Transverse colon (tissue), 3 donors: ENCODE data around the gene KCNJ1.

ENCODE experiments used
- CTCF ChIP-seq, 5 experiments: fragments of 200-600 bp in 3 of 5; fragments of 450-650 bp in 2 of 5; sonication (generic) in 3 of 5; IDR thresholded peaks; 1 replicate in 2 of 5; 2 replicates in 3 of 5; pipeline ENCODE4 v1.5.1; 2016 to 2017; ENCODE audit warnings: antibody characterized with exemption in 5 of 5, inconsistent platforms in 3 of 5, mild to moderate bottlenecking in 2 of 5, moderate library complexity in 1 of 5
- EP300 ChIP-seq: sonication (generic); formaldehyde crosslinking; IDR thresholded peaks from one replicate; pipeline ENCODE4 v1.6.1; 2017; ENCODE audit warnings: antibody characterized with exemption, low read depth
- POLR2A ChIP-seq: fragments of 450-650 bp; IDR thresholded peaks from one replicate; pipeline ENCODE4 v1.6.1; 2016; ENCODE audit warnings: antibody characterized with exemption, mild to moderate bottlenecking, moderate library complexity

DNA sequence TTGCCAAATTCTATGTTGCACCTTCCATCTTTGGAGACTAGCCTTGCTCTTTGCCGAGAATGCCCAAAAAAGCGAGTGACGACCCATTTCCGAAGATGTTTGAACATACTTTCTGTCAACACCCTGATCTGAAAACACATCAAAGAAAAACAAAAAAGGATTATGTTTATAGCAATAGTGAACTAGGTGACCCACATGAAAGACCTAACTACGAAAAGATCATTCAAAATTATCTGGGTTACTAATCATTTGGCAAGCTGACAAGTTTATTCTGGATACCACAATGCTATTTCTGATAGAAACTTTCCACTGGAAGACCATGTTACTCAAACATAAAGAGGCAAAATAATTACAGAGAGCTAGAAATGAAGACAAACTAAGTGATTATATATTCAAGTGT, 27.0 kb downstream of the KCNJ1 start:
- TF ChIP-seq CTCF (IDR thresholded peaks at IDR 0.05) (no peak), POLR2A (no peak), EP300 (no peak)
